CD4-positive, alpha-beta T cell treated with Interleukin-2 at 100 ng/mL for 4 hours (primary cell): ENCODE data around the gene INSIG1.

Experiments used
- DNase-seq: peaks from one replicate; pipeline ENCODE4 v3.0.0-alpha.2; 2020; ENCODE audit warnings: low spot score

The INSIG1 gene

GRCh38 chr7:155266440-155266839 is 31.2 kb upstream of the INSIG1 start:
- DNase-seq = no peak

- no peak for DNase-seq
Observed at GRCh38 chr7:155267023-155267422, 30.7 kb upstream of the INSIG1 start.

GRCh38 chr7:155267436-155267835 is 30.2 kb upstream of the INSIG1 start:
- no peak for DNase-seq

GRCh38 chr7:155268211-155268610 is 29.5 kb upstream of the INSIG1 start:
- no peak for DNase-seq

GRCh38 chr7:155268921-155269650 is 28.6 kb upstream of the INSIG1 start:
- no peak for DNase-seq

- no peak for DNase-seq
Observed at GRCh38 chr7:155269766-155270585, 27.7 kb upstream of the INSIG1 start.

GRCh38 chr7:155270861-155271260 is 26.8 kb upstream of the INSIG1 start:
- DNase-seq = no peak

GRCh38 chr7:155274633-155275355 is 22.9 kb upstream of the INSIG1 start:
- DNase-seq = no peak

- DNase-seq = no peak
Observed at GRCh38 chr7:155276042-155276799, 21.5 kb upstream of the INSIG1 start.

GRCh38 chr7:155276800-155277375 is 20.8 kb upstream of the INSIG1 start:
- DNase-seq = no peak

- no peak for DNase-seq
Observed at GRCh38 chr7:155277385-155277994, 20.2 kb upstream of the INSIG1 start.

GRCh38 chr7:155278921-155279320 is 18.8 kb upstream of the INSIG1 start:
- DNase-seq = no peak

- DNase-seq = no peak
Observed at GRCh38 chr7:155279787-155280445, 17.8 kb upstream of the INSIG1 start.

GRCh38 chr7:155280446-155281397 is 17.0 kb upstream of the INSIG1 start:
- DNase-seq = no peak

GRCh38 chr7:155281398-155281969 is 16.2 kb upstream of the INSIG1 start:
- no peak for DNase-seq

GRCh38 chr7:155282671-155283070 is 15.0 kb upstream of the INSIG1 start:
- DNase-seq = no peak

- DNase-seq = no peak
Observed at GRCh38 chr7:155283565-155284194, 14.0 kb upstream of the INSIG1 start.

- no peak for DNase-seq
Observed at GRCh38 chr7:155284496-155285274, 13.0 kb upstream of the INSIG1 start.
